ENCODE data around the gene PIPOX.

GRCh38 chr17:29046473-29046839 lies 3.5 kb downstream of the PIPOX start:
- no peak for TF ChIP-seq POLR2A (IDR thresholded peaks at IDR 0.05)
- no peak for TF ChIP-seq CTCF (IDR thresholded peaks at IDR 0.05)
